NB4 (cell line): Measurements from ENCODE around the gene TRAPPC12.

ENCODE experiments used
- DNase-seq: peaks from one replicate; pipeline ENCODE4 v3.0.0; 2010; ENCODE audit warnings: low read depth
- H3K4me3 ChIP-seq: one replicate; pipeline ENCODE4 v1.5.1; 2011; ENCODE audit warnings: mild to moderate bottlenecking, low read depth, low read length, moderate library complexity
- CTCF ChIP-seq: IDR thresholded peaks from one replicate; pipeline ENCODE4 v1.5.1; 2012; ENCODE audit warnings: low read depth, low read length
- MYC ChIP-seq: IDR thresholded peaks from 2 replicates; pipeline ENCODE4 v1.6.1; 2011; ENCODE audit warnings: low read depth, low read length
- POLR2A ChIP-seq: IDR thresholded peaks from 2 replicates; pipeline ENCODE4 v1.6.1; 2011; ENCODE audit warnings: mild to moderate bottlenecking; ENCODE audit not compliant: insufficient read length; ENCODE audit errors: extremely low read depth
- TF ChIP-seq, protein P1 (sequence below): IDR thresholded peaks from 2 replicates; pipeline ENCODE4 v1.6.1; 2011; ENCODE audit warnings: low read depth, low read length

The TRAPPC12 gene

DNA sequence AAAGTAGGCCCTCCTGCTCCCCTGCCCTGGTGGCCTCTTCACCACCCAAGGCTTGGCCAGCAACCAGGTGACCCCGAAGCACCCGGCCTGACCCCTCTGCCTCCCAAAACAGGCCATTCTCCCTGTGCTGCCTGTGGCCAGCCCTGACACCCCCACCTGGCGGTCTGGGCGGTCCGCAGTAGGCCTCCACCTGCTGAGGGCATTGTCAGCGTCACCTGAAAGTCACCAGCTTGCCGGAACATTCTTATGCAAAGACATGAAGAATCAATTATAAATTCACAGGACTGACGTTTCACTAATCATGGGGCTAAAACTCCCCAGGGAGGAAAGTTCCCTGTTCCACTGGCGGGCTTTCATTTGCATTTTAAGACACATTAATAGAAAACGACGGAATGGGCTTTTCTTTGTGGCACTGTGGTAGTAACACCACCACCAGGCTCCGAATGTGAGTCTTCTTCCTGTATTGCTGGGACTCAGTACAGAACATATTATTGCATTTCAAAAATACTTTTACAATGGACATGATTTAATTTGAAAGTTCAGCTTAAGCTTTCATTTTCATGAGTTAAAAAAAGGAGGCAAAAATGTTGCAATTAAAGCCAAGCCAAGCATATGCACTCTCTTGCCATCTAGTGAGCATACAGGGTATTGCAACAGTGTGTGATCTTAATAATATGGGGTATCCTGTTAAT is 82.5 kb downstream of the TRAPPC12 start:
- DNase-seq = peak; percentile 74
- TF ChIP-seq, protein P1, sequence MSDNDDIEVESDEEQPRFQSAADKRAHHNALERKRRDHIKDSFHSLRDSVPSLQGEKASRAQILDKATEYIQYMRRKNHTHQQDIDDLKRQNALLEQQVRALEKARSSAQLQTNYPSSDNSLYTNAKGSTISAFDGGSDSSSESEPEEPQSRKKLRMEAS = no peak
- TF ChIP-seq MYC (0 out of 2 replicates have a peak, but pooled peaks have one; percentile 10), CTCF (peak; percentile 87), POLR2A (no peak)
- no peak overlapping the region for H3K4me3 ChIP-seq

- no peak overlapping the region for H3K4me3 ChIP-seq
- DNase-seq = no peak
- no peak for TF ChIP-seq POLR2A
- TF ChIP-seq MYC = no peak
- TF ChIP-seq, protein P1 = no peak
- no peak for TF ChIP-seq CTCF
Observed at GRCh38 chr2:3462493-3463104, 83.1 kb downstream of the TRAPPC12 start.

DNA sequence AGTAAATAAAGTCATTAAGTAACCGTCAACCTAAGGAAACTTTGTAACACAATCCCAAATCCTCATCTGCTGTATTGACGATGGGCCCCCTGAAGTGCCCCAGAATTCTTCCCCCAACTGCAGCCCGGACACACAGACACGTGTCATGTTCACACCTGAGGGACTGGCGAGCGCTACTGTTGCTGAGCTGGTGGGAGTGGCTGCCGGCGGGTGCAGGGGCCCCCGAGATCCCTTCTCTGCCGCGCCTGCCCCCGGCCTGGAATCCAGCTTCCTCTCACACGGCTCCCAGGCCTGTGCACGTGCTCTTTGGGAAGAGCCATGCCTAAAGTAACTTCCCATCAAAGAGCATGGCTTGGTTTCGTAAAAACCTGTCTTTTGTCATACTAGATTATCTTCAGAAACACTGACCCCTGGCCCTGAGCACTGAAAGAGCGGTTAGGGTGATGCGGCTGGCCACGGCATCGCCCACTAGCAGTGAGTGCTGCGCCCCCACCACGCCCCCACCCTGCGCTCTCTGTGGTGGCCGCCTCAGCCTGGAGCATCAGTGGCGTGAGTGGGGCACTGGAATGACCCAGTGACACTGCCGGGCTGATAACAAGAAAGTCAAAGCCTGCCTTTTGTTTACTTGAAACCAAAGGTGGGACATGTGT is 83.8 kb downstream of the TRAPPC12 start:
- TF ChIP-seq, protein P1 = no peak
- TF ChIP-seq CTCF (no peak), POLR2A (no peak), MYC (no peak)
- no peak overlapping the region for H3K4me3 ChIP-seq
- no peak for DNase-seq

- no peak for DNase-seq
- TF ChIP-seq POLR2A = no peak
- TF ChIP-seq, protein P1 = no peak
- TF ChIP-seq MYC = no peak
- TF ChIP-seq CTCF = no peak
- H3K4me3 ChIP-seq = no peak overlapping the region
Observed at GRCh38 chr2:3463944-3464343, 84.5 kb downstream of the TRAPPC12 start.

DNA sequence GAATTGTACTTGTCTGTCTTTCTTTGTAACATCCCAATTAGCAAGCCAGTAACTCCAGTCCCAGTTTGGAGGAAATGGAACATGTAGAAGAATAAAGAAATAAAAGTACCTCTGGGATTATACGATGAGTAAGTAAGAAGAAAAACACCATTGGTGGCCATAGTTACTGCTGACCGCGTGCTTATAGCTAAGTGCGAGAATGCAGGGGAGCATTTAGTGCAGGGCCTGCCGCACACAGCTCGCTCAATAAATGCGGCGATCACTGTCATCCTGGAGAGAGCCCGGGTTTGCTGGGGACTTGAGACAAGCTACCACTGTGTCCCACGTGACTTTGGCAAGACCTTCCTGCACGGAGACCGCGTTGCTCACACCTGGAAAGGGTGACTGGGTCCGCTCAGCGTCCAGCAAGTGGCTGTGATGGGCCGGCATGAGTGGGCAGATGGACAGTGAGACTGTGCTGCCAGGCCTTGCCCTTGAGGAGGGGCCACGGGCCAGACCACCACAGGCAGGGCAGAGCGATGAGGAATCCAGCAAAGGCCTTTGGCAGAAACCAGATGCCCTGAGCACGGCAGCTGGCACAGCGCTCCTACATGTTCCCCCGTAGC is 85.0 kb downstream of the TRAPPC12 start:
- TF ChIP-seq, protein P1 = no peak
- TF ChIP-seq CTCF (no peak), POLR2A (no peak), MYC (no peak)
- H3K4me3 ChIP-seq = no peak overlapping the region
- DNase-seq = no peak
